Smooth muscle cell of the pulmonary artery (primary cell): Measurements from ENCODE around the gene RGS10. TPM values are rescaled to one million over a fixed set of nuclear protein-coding genes. Genes with fewer than 3 reads are reported as not detected.

Source experiments
- total RNA-seq: library from RNA; depleted of rRNA; stranded (reverse); fragments of >200 nt; gene quantifications from 2 replicates; pipeline ENCODE4 v1.2.3, GENCODE V29; 2014

RGS10 gene
- 25.5 and 26.1 TPM in 2 replicates for total RNA-seq

GRCh38 chr10:119542357-119542987 lies at the start of gene RGS10:
TSS of gene RGS10 (minus strand) at chr10:119542719. CDS start at chr10:119542638, 81 bp downstream.

Other genes with a start within 250 kb of the RGS10 start
- 38.8 and 42.2 TPM in 2 replicates for gene TIAL1, start 54.2 kb upstream of the RGS10 start, total RNA-seq
- 19.3 and 24.1 TPM in 2 replicates for gene BAG3, start 108.7 kb upstream of the RGS10 start, total RNA-seq
- 29.8 and 32.0 TPM in 2 replicates for gene INPP5F, start 183.3 kb upstream of the RGS10 start, total RNA-seq